ENCODE measurements around the gene DHRS2.

The DHRS2 gene

DNA sequence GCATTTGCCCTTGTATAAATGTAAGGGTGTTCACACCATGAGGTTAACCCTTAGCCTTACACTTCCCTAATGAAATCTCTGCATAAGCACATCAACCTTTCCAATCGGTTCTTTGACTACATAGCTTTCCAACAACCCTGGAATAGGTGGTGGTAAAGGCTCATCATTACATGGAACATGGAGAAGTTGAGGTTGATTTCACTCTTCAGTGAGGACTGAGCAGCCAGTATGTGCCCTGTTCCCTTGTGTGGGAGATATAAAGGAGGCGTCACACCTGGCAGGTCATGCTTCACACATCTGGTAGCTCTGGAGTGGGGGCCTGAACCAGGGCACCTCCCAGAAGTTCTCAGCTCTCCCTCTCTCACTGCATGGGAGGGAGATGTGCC lies 35.8 kb upstream of the DHRS2 start:
- Histone ChIP-seq H3K18ac (ENCODE audit: low read length) (no peak overlapping the region), H2BK15ac (replicated peaks; ENCODE audit: low read depth) (no peak overlapping the region), H2AK5ac (ENCODE audit: low read length) (no peak overlapping the region), H2BK120ac (ENCODE audit: low read depth, low read length) (no peak overlapping the region), H3K4me2 (ENCODE audit: low read length) (no peak overlapping the region), H3K4me1 (ENCODE audit: control insufficient read depth, low read depth, low read length) (no peaks in the 10 kb centered on the region), H3K79me1 (ENCODE audit: low read length) (no peaks in the 10 kb centered on the region), H3K36me3 (ENCODE audit: control insufficient read depth, insufficient read depth, low read length) (no peaks in the 10 kb centered on the region), H3K9ac (ENCODE audit: low read length) (no peak overlapping the region), H2BK5ac (ENCODE audit: low read length) (no peak overlapping the region), H3K23ac (ENCODE audit: low read length) (no peak overlapping the region), H3K56ac (ENCODE audit: low read length) (no peak overlapping the region), H3K27me3 (ENCODE audit: insufficient read depth, low read length, poor library complexity) (no peaks in the 10 kb centered on the region), H4K5ac (ENCODE audit: low read length) (no peak overlapping the region), H3K27ac (ENCODE audit: low read depth, low read length) (no peak overlapping the region), H3K79me2 (ENCODE audit: control insufficient read depth, insufficient read depth, low read length) (no peaks in the 10 kb centered on the region), H4K8ac (ENCODE audit: low read depth, low read length) (no peak overlapping the region), H3K4me3 (ENCODE audit: low read length) (no peak overlapping the region), H3K4ac (ENCODE audit: low read depth, low read length) (no peak overlapping the region)
- DNase-seq, result no peak
- WGBS (ENCODE audit: extremely low coverage, insufficient coverage, low lambda C conversion rate), result no CpG with 5 or more reads among the region's 2 CpGs

- no peak overlapping the region for H2BK5ac ChIP-seq (ENCODE audit: low read length)
- no peak overlapping the region for H3K18ac ChIP-seq (ENCODE audit: low read length)
- no peaks in the 10 kb centered on the region for H3K4me1 ChIP-seq (ENCODE audit: control insufficient read depth, low read depth, low read length)
- H3K4me2 ChIP-seq (ENCODE audit: low read length), result no peak overlapping the region
- no peaks in the 10 kb centered on the region for H3K27me3 ChIP-seq (ENCODE audit: insufficient read depth, low read length, poor library complexity)
- H2AK5ac ChIP-seq (ENCODE audit: low read length), result no peak overlapping the region
- H3K79me2 ChIP-seq (ENCODE audit: control insufficient read depth, insufficient read depth, low read length), result no peaks in the 10 kb centered on the region
- no CpG with 5 or more reads among the region's 1 CpG for WGBS (ENCODE audit: extremely low coverage, insufficient coverage, low lambda C conversion rate)
- H3K27ac ChIP-seq (ENCODE audit: low read depth, low read length), result no peak overlapping the region
- no peak overlapping the region for H3K9ac ChIP-seq (ENCODE audit: low read length)
- no peaks in the 10 kb centered on the region for H3K36me3 ChIP-seq (ENCODE audit: control insufficient read depth, insufficient read depth, low read length)
- no peak overlapping the region for H3K56ac ChIP-seq (ENCODE audit: low read length)
- no peak overlapping the region for H3K23ac ChIP-seq (ENCODE audit: low read length)
- H4K8ac ChIP-seq (ENCODE audit: low read depth, low read length), result no peak overlapping the region
- H4K5ac ChIP-seq (ENCODE audit: low read length), result no peak overlapping the region
- no peak overlapping the region for H2BK15ac ChIP-seq (replicated peaks; ENCODE audit: low read depth)
- H3K4ac ChIP-seq (ENCODE audit: low read depth, low read length), result no peak overlapping the region
- no peak for DNase-seq
- no peak overlapping the region for H2BK120ac ChIP-seq (ENCODE audit: low read depth, low read length)
- H3K79me1 ChIP-seq (ENCODE audit: low read length), result no peaks in the 10 kb centered on the region
- no peak overlapping the region for H3K4me3 ChIP-seq (ENCODE audit: low read length)
Observed at GRCh38 chr14:23600806-23601205, 35.4 kb upstream of the DHRS2 start.

DNA sequence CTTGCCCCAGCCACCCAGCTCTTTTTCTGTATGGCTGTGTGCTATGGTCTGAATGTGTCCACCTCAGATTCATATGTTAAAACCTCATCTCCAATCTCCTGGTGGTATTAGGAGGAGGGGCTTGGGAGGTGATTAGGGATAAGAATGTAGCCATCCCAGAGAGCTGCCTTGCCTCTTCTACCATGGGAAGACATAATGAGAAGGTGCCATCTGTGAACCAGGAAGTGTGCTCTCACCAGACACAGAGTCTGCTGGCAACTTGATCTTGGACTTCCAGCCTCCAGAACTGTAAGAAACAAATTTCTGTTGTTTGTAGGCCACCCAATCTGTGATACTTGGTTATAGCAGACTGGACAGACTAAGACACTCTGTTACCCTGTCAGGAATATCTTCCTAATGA lies 34.7 kb upstream of the DHRS2 start:
- DNase-seq, result no peak
- H2BK120ac ChIP-seq (ENCODE audit: low read depth, low read length), result no peak overlapping the region
- no peak overlapping the region for H3K18ac ChIP-seq (ENCODE audit: low read length)
- no peak overlapping the region for H3K56ac ChIP-seq (ENCODE audit: low read length)
- no peak overlapping the region for H4K8ac ChIP-seq (ENCODE audit: low read depth, low read length)
- H3K79me2 ChIP-seq (ENCODE audit: control insufficient read depth, insufficient read depth, low read length), result no peaks in the 10 kb centered on the region
- no peaks in the 10 kb centered on the region for H3K79me1 ChIP-seq (ENCODE audit: low read length)
- no peak overlapping the region for H4K5ac ChIP-seq (ENCODE audit: low read length)
- H2BK5ac ChIP-seq (ENCODE audit: low read length), result no peak overlapping the region
- no peaks in the 10 kb centered on the region for H3K4me1 ChIP-seq (ENCODE audit: control insufficient read depth, low read depth, low read length)
- H3K27ac ChIP-seq (ENCODE audit: low read depth, low read length), result no peak overlapping the region
- no peak overlapping the region for H3K23ac ChIP-seq (ENCODE audit: low read length)
- H3K4me2 ChIP-seq (ENCODE audit: low read length), result no peak overlapping the region
- H3K4ac ChIP-seq (ENCODE audit: low read depth, low read length), result no peak overlapping the region
- no peak overlapping the region for H2AK5ac ChIP-seq (ENCODE audit: low read length)
- H2BK15ac ChIP-seq (replicated peaks; ENCODE audit: low read depth), result no peak overlapping the region
- no peak overlapping the region for H3K9ac ChIP-seq (ENCODE audit: low read length)
- no peak overlapping the region for H3K4me3 ChIP-seq (ENCODE audit: low read length)
- no peaks in the 10 kb centered on the region for H3K27me3 ChIP-seq (ENCODE audit: insufficient read depth, low read length, poor library complexity)
- no peaks in the 10 kb centered on the region for H3K36me3 ChIP-seq (ENCODE audit: control insufficient read depth, insufficient read depth, low read length)

- Histone ChIP-seq H3K4me1 (ENCODE audit: control insufficient read depth, low read depth, low read length) (no peaks in the 10 kb centered on the region), H3K79me1 (ENCODE audit: low read length) (no peaks in the 10 kb centered on the region), H4K8ac (ENCODE audit: low read depth, low read length) (no peak overlapping the region), H3K4me3 (ENCODE audit: low read length) (no peak overlapping the region), H4K5ac (ENCODE audit: low read length) (no peak overlapping the region), H3K56ac (ENCODE audit: low read length) (no peak overlapping the region), H3K79me2 (ENCODE audit: control insufficient read depth, insufficient read depth, low read length) (no peaks in the 10 kb centered on the region), H3K18ac (ENCODE audit: low read length) (no peak overlapping the region), H3K23ac (ENCODE audit: low read length) (no peak overlapping the region), H3K4ac (ENCODE audit: low read depth, low read length) (no peak overlapping the region), H2BK120ac (ENCODE audit: low read depth, low read length) (no peak overlapping the region), H3K4me2 (ENCODE audit: low read length) (no peak overlapping the region), H3K27ac (ENCODE audit: low read depth, low read length) (no peak overlapping the region), H3K36me3 (ENCODE audit: control insufficient read depth, insufficient read depth, low read length) (no peaks in the 10 kb centered on the region), H2BK5ac (ENCODE audit: low read length) (no peak overlapping the region), H3K27me3 (ENCODE audit: insufficient read depth, low read length, poor library complexity) (no peaks in the 10 kb centered on the region), H3K9ac (ENCODE audit: low read length) (no peak overlapping the region), H2AK5ac (ENCODE audit: low read length) (no peak overlapping the region), H2BK15ac (replicated peaks; ENCODE audit: low read depth) (no peak overlapping the region)
- no CpG with 5 or more reads among the region's 1 CpG for WGBS (ENCODE audit: extremely low coverage, insufficient coverage, low lambda C conversion rate)
- DNase-seq, result no peak
Observed at GRCh38 chr14:23601845-23602180, 34.4 kb upstream of the DHRS2 start.

- no peak overlapping the region for H4K8ac ChIP-seq (ENCODE audit: low read depth, low read length)
- no peak overlapping the region for H2BK15ac ChIP-seq (replicated peaks; ENCODE audit: low read depth)
- no peak overlapping the region for H3K56ac ChIP-seq (ENCODE audit: low read length)
- H3K18ac ChIP-seq (ENCODE audit: low read length), result no peak overlapping the region
- no peak overlapping the region for H3K27ac ChIP-seq (ENCODE audit: low read depth, low read length)
- no peak overlapping the region for H2BK120ac ChIP-seq (ENCODE audit: low read depth, low read length)
- WGBS (ENCODE audit: extremely low coverage, insufficient coverage, low lambda C conversion rate), result no CpG with 5 or more reads among the region's 12 CpGs
- no peak overlapping the region for H3K9ac ChIP-seq (ENCODE audit: low read length)
- H3K4me3 ChIP-seq (ENCODE audit: low read length), result no peak overlapping the region
- H3K79me1 ChIP-seq (ENCODE audit: low read length), result no peaks in the 10 kb centered on the region
- DNase-seq, result no peak
- no peak overlapping the region for H4K5ac ChIP-seq (ENCODE audit: low read length)
- no peak overlapping the region for H2BK5ac ChIP-seq (ENCODE audit: low read length)
- H2AK5ac ChIP-seq (ENCODE audit: low read length), result no peak overlapping the region
- H3K23ac ChIP-seq (ENCODE audit: low read length), result no peak overlapping the region
- no peaks in the 10 kb centered on the region for H3K27me3 ChIP-seq (ENCODE audit: insufficient read depth, low read length, poor library complexity)
- no peaks in the 10 kb centered on the region for H3K79me2 ChIP-seq (ENCODE audit: control insufficient read depth, insufficient read depth, low read length)
- no peaks in the 10 kb centered on the region for H3K4me1 ChIP-seq (ENCODE audit: control insufficient read depth, low read depth, low read length)
- H3K4me2 ChIP-seq (ENCODE audit: low read length), result no peak overlapping the region
- no peaks in the 10 kb centered on the region for H3K36me3 ChIP-seq (ENCODE audit: control insufficient read depth, insufficient read depth, low read length)
- H3K4ac ChIP-seq (ENCODE audit: low read depth, low read length), result no peak overlapping the region
Observed at GRCh38 chr14:23602181-23603095, 33.7 kb upstream of the DHRS2 start.

GRCh38 chr14:23603103-23603502 lies 33.1 kb upstream of the DHRS2 start:
- Histone ChIP-seq H2AK5ac (ENCODE audit: low read length) (no peak overlapping the region), H4K5ac (ENCODE audit: low read length) (no peak overlapping the region), H3K18ac (ENCODE audit: low read length) (no peak overlapping the region), H3K79me1 (ENCODE audit: low read length) (no peaks in the 10 kb centered on the region), H3K9ac (ENCODE audit: low read length) (no peak overlapping the region), H3K27me3 (ENCODE audit: insufficient read depth, low read length, poor library complexity) (no peaks in the 10 kb centered on the region), H3K56ac (ENCODE audit: low read length) (no peak overlapping the region), H4K8ac (ENCODE audit: low read depth, low read length) (no peak overlapping the region), H2BK15ac (replicated peaks; ENCODE audit: low read depth) (no peak overlapping the region), H2BK5ac (ENCODE audit: low read length) (no peak overlapping the region), H3K27ac (ENCODE audit: low read depth, low read length) (no peak overlapping the region), H2BK120ac (ENCODE audit: low read depth, low read length) (no peak overlapping the region), H3K4ac (ENCODE audit: low read depth, low read length) (no peak overlapping the region), H3K79me2 (ENCODE audit: control insufficient read depth, insufficient read depth, low read length) (no peaks in the 10 kb centered on the region), H3K4me3 (ENCODE audit: low read length) (no peak overlapping the region), H3K23ac (ENCODE audit: low read length) (no peak overlapping the region), H3K4me2 (ENCODE audit: low read length) (no peak overlapping the region), H3K4me1 (ENCODE audit: control insufficient read depth, low read depth, low read length) (no peaks in the 10 kb centered on the region), H3K36me3 (ENCODE audit: control insufficient read depth, insufficient read depth, low read length) (no peaks in the 10 kb centered on the region)
- DNase-seq, result no peak
- no CpG with 5 or more reads among the region's 2 CpGs for WGBS (ENCODE audit: extremely low coverage, insufficient coverage, low lambda C conversion rate)
